ENCODE data around the gene SLC5A12.
"Not testable (repeated sequence)": the region's sequence is repeated elsewhere in the genome, so short reads cannot be mapped to it uniquely, and the experiment has no call there.

SLC5A12 gene

DNA sequence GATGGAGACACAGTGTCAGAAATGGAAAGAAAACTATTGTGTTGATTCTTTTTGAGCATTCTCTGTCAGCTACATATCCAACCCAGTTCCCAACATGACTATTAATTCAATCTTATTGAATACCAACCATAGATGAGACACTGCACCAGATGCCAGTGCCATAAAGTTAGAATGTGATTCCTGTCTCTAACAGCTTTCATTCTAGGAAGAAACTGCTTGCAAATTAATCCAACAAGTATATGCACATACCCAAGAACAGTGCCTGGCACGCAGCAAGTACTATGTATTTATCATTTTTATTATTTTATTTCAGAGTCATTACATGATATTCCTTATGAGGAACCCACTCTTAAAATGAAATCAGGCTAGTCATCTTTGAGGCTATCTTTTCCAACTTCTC lies 34.5 kb downstream of the SLC5A12 start:
- H3K4me1 ChIP-seq (ENCODE audit: control insufficient read depth, insufficient read depth, low read length), result no peaks in the 10 kb centered on the region
- no peaks in the 10 kb centered on the region for H3K36me3 ChIP-seq (ENCODE audit: control insufficient read depth, insufficient read depth, low read length)
- H3K9me3 ChIP-seq (ENCODE audit: control insufficient read depth, insufficient read depth, low read length), result no peaks in the 10 kb centered on the region
- H3K4me3 ChIP-seq (ENCODE audit: low read depth, low read length), result no peak overlapping the region
- H3K27me3 ChIP-seq (ENCODE audit: control insufficient read depth, insufficient read depth, low read length), result no peaks in the 10 kb centered on the region
- no peak overlapping the region for H3K9ac ChIP-seq (ENCODE audit: low read depth, low read length)

GRCh38 chr11:26677566-26677965 lies 44.3 kb downstream of the SLC5A12 start:
- Histone ChIP-seq H3K36me3 (ENCODE audit: control insufficient read depth, insufficient read depth, low read length) (no peaks in the 10 kb centered on the region), H3K27me3 (ENCODE audit: control insufficient read depth, insufficient read depth, low read length) (no peaks in the 10 kb centered on the region), H3K4me3 (ENCODE audit: low read depth, low read length) (no peak overlapping the region)

DNA sequence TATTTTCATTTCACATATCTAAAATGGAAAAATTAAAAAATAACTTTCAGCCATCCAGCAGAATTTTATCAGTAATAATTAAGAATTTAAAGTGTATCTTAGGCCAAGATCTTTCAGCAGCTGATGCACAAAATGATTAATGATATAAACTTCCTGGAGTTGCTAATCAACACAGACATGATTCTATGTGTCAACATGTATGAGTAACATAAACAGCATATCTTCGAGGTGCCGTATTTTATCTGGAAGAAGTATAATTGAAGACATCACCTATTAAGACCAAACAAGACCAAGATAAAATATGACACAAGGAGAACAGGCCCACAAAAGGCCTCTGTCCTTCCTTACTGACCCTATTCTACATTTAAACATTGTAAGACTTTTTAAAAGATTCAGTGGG lies 45.2 kb downstream of the SLC5A12 start:
- H3K4me3 ChIP-seq (ENCODE audit: low read depth, low read length), result no peak overlapping the region

More at GRCh38 chr11:26677566-26677965, 44.3 kb downstream of the SLC5A12 start:
- Histone ChIP-seq H3K9ac (ENCODE audit: low read depth, low read length) (no peak overlapping the region), H3K4me1 (ENCODE audit: control insufficient read depth, insufficient read depth, low read length) (no peaks in the 10 kb centered on the region), H3K9me3 (ENCODE audit: control insufficient read depth, insufficient read depth, low read length) (no peaks in the 10 kb centered on the region)

DNA sequence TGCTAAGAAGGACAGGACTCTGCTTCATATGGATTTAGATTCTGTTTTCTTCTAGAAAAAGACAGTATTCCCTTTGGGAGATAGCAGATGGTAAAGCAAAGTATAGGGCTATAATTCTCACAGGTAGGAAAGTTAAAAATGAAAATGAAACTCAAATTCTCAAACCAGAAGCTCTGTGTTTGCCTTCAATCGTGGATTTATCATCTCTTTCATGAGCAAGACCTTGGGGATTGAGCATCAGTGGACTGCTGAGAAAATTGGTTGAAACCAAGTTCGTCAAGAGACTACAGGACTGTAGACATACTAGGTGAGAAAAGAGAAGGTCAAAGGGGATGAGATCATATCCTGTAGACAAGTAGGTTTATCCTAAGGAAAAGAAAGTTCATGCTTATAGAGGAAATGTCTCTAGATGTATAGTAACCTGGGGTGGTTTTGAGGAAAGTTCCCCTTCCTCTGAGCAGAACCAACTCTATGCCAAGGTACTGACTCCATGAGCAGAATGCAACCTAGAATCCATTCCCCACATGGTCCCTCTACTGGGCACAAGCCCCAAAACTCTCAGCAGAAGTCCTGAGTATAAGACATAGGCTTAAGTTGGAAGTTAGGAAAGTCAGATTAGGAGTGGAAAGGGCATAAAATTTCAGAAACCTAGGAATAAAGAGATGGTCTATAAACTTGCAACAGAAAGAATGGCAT lies 46.5 kb downstream of the SLC5A12 start:
- Histone ChIP-seq H3K27me3 (ENCODE audit: control insufficient read depth, insufficient read depth, low read length) (no peaks in the 10 kb centered on the region), H3K9me3 (ENCODE audit: control insufficient read depth, insufficient read depth, low read length) (no peaks in the 10 kb centered on the region), H3K36me3 (ENCODE audit: control insufficient read depth, insufficient read depth, low read length) (no peaks in the 10 kb centered on the region), H3K9ac (ENCODE audit: low read depth, low read length) (no peak overlapping the region), H3K4me1 (ENCODE audit: control insufficient read depth, insufficient read depth, low read length) (no peaks in the 10 kb centered on the region), H3K4me3 (ENCODE audit: low read depth, low read length) (no peak overlapping the region)

More for the DNA sequence above, 45.2 kb downstream of the SLC5A12 start:
- Histone ChIP-seq H3K27me3 (ENCODE audit: control insufficient read depth, insufficient read depth, low read length) (no peaks in the 10 kb centered on the region), H3K36me3 (ENCODE audit: control insufficient read depth, insufficient read depth, low read length) (no peaks in the 10 kb centered on the region), H3K9me3 (ENCODE audit: control insufficient read depth, insufficient read depth, low read length) (no peaks in the 10 kb centered on the region), H3K9ac (ENCODE audit: low read depth, low read length) (no peak overlapping the region), H3K4me1 (ENCODE audit: control insufficient read depth, insufficient read depth, low read length) (no peaks in the 10 kb centered on the region)

DNA sequence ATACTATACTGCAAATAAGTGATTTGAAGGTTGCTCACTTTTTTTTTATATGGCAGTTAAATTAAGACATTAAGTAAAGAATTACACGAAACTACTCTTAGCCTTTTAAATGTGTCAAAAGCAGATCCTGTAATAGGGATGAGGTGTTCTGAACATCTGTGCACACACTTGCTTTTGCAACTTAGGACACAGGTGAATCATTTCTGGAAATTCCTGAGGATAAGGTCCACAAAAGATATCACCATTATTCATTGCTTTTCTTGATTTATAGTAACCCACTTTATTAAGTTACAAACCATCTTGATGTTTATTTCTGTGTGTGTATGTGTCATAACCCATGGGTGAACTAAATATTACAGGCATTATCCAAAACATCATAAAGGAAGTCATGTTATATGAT lies 55.9 kb downstream of the SLC5A12 start:
- no peak overlapping the region for H3K4me3 ChIP-seq (ENCODE audit: low read depth, low read length)
- no peak overlapping the region for H3K9ac ChIP-seq (ENCODE audit: low read depth, low read length)
- no peaks in the 10 kb centered on the region for H3K4me1 ChIP-seq (ENCODE audit: control insufficient read depth, insufficient read depth, low read length)
- H3K9me3 ChIP-seq (ENCODE audit: control insufficient read depth, insufficient read depth, low read length), result no peaks in the 10 kb centered on the region
- no peaks in the 10 kb centered on the region for H3K27me3 ChIP-seq (ENCODE audit: control insufficient read depth, insufficient read depth, low read length)
- H3K36me3 ChIP-seq (ENCODE audit: control insufficient read depth, insufficient read depth, low read length), result no peaks in the 10 kb centered on the region

- H3K4me1 ChIP-seq (ENCODE audit: control insufficient read depth, insufficient read depth, low read length), result no peaks in the 10 kb centered on the region
- H3K27me3 ChIP-seq (ENCODE audit: control insufficient read depth, insufficient read depth, low read length), result no peaks in the 10 kb centered on the region
- no peak overlapping the region for H3K9ac ChIP-seq (ENCODE audit: low read depth, low read length)
- H3K9me3 ChIP-seq (ENCODE audit: control insufficient read depth, insufficient read depth, low read length), result no peaks in the 10 kb centered on the region
- no peaks in the 10 kb centered on the region for H3K36me3 ChIP-seq (ENCODE audit: control insufficient read depth, insufficient read depth, low read length)
- no peak overlapping the region for H3K4me3 ChIP-seq (ENCODE audit: low read depth, low read length)
Measured at GRCh38 chr11:26665036-26665435, 56.8 kb downstream of the SLC5A12 start.

DNA sequence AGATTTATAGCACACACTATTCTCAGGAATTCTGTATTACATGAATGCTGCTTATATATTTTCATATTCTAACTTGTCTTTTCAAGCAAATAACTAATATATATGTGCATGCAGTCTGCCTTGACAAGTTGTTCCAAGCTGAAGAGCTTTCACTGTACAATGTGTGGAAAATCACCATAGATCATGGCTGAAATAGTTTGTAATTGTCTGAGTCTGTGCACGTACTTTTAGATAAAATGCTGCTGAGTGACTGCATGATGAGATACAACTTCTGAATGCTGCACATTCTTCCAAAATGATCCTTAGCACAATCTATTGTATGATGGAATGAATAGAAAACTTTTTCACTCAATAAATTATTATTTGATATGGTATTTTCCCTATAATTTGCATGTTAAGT lies 58.9 kb downstream of the SLC5A12 start:
- no peak overlapping the region for H3K9ac ChIP-seq (ENCODE audit: low read depth, low read length)
- H3K36me3 ChIP-seq (ENCODE audit: control insufficient read depth, insufficient read depth, low read length), result no peaks in the 10 kb centered on the region
- no peaks in the 10 kb centered on the region for H3K9me3 ChIP-seq (ENCODE audit: control insufficient read depth, insufficient read depth, low read length)
- H3K4me1 ChIP-seq (ENCODE audit: control insufficient read depth, insufficient read depth, low read length), result no peaks in the 10 kb centered on the region
- H3K4me3 ChIP-seq (ENCODE audit: low read depth, low read length), result no peak overlapping the region
- H3K27me3 ChIP-seq (ENCODE audit: control insufficient read depth, insufficient read depth, low read length), result no peaks in the 10 kb centered on the region

DNA sequence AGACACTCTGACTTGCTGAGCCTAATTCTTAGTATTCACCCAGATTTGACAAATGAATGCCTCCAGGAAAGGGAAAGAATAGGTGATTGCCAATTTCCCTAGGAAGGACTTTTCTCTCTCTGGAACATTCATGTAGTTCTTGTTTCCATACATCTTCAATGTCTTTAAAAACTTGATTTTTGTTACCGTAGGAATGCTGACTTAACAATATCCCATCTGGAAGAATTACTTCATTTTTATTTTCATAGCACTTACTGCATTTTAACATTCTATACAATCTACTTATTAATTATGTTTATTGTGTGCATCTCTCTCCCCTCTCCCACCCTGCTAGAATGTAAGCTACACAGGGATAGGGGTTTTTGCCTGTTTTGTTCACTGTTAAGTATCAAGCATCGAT lies 66.6 kb downstream of the SLC5A12 start:
- no peak overlapping the region for H3K4me3 ChIP-seq (ENCODE audit: low read depth, low read length)

GRCh38 chr11:26651916-26652315 lies 69.9 kb downstream of the SLC5A12 start:
- Histone ChIP-seq H3K9me3 (ENCODE audit: control insufficient read depth, insufficient read depth, low read length) (no peaks in the 10 kb centered on the region), H3K4me1 (ENCODE audit: control insufficient read depth, insufficient read depth, low read length) (no peaks in the 10 kb centered on the region), H3K36me3 (ENCODE audit: control insufficient read depth, insufficient read depth, low read length) (no peaks in the 10 kb centered on the region), H3K4me3 (ENCODE audit: low read depth, low read length) (no peak overlapping the region), H3K9ac (ENCODE audit: low read depth, low read length) (no peak overlapping the region), H3K27me3 (ENCODE audit: control insufficient read depth, insufficient read depth, low read length) (no peaks in the 10 kb centered on the region)

More for the DNA sequence above, 66.6 kb downstream of the SLC5A12 start:
- Histone ChIP-seq H3K27me3 (ENCODE audit: control insufficient read depth, insufficient read depth, low read length) (no peaks in the 10 kb centered on the region), H3K4me1 (ENCODE audit: control insufficient read depth, insufficient read depth, low read length) (no peaks in the 10 kb centered on the region), H3K9ac (ENCODE audit: low read depth, low read length) (no peak overlapping the region), H3K9me3 (ENCODE audit: control insufficient read depth, insufficient read depth, low read length) (no peaks in the 10 kb centered on the region), H3K36me3 (ENCODE audit: control insufficient read depth, insufficient read depth, low read length) (no peaks in the 10 kb centered on the region)

- Histone ChIP-seq H3K9me3 (ENCODE audit: control insufficient read depth, insufficient read depth, low read length) (no peaks in the 10 kb centered on the region), H3K4me1 (ENCODE audit: control insufficient read depth, insufficient read depth, low read length) (no peaks in the 10 kb centered on the region), H3K9ac (ENCODE audit: low read depth, low read length) (no peak overlapping the region), H3K36me3 (ENCODE audit: control insufficient read depth, insufficient read depth, low read length) (no peaks in the 10 kb centered on the region), H3K4me3 (ENCODE audit: low read depth, low read length) (no peak overlapping the region), H3K27me3 (ENCODE audit: control insufficient read depth, insufficient read depth, low read length) (no peaks in the 10 kb centered on the region)
Measured at GRCh38 chr11:26649884-26650283, 72.0 kb downstream of the SLC5A12 start.

DNA sequence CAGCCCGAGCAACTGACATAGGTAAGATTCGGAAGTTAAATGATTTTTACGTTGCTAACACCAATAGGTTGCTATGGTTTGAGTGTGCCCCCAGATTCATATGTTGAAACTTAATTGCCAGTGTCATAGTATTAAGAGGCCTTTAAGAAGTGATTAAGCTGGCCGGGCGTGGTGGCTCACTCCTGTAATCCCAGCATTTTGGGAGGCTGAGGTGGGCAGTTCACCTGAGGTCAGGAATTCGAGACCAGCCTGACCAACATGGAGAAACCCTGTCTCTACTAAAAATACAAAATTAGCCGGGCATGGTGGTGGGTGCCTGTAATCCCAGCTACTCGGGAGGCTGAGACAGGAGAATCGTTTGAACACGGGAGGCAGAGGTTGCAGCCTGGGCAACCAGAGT lies 78.5 kb downstream of the SLC5A12 start:
- H3K36me3 ChIP-seq (ENCODE audit: control insufficient read depth, insufficient read depth, low read length); H3K4me1 ChIP-seq (ENCODE audit: control insufficient read depth, insufficient read depth, low read length); H3K9me3 ChIP-seq (ENCODE audit: control insufficient read depth, insufficient read depth, low read length); H3K27me3 ChIP-seq (ENCODE audit: control insufficient read depth, insufficient read depth, low read length); H3K9ac ChIP-seq (ENCODE audit: low read depth, low read length); H3K4me3 ChIP-seq (ENCODE audit: low read depth, low read length): not testable (repeated sequence)

- Histone ChIP-seq H3K9ac (ENCODE audit: low read depth, low read length) (no peak overlapping the region), H3K4me3 (ENCODE audit: low read depth, low read length) (no peak overlapping the region), H3K9me3 (ENCODE audit: control insufficient read depth, insufficient read depth, low read length) (no peaks in the 10 kb centered on the region), H3K4me1 (ENCODE audit: control insufficient read depth, insufficient read depth, low read length) (no peaks in the 10 kb centered on the region), H3K36me3 (ENCODE audit: control insufficient read depth, insufficient read depth, low read length) (no peaks in the 10 kb centered on the region), H3K27me3 (ENCODE audit: control insufficient read depth, insufficient read depth, low read length) (no peaks in the 10 kb centered on the region)
Measured at GRCh38 chr11:26632691-26633159, 89.1 kb downstream of the SLC5A12 start.
